ENCODE measurements around the gene RREB1.
A peak's percentile ranks its signal among the peaks of the same experiment; 100 is the strongest.
"Not testable (repeated sequence)": the region's sequence is repeated elsewhere in the genome, so short reads cannot be mapped to it uniquely, and the experiment has no call there.

RREB1 gene

DNA sequence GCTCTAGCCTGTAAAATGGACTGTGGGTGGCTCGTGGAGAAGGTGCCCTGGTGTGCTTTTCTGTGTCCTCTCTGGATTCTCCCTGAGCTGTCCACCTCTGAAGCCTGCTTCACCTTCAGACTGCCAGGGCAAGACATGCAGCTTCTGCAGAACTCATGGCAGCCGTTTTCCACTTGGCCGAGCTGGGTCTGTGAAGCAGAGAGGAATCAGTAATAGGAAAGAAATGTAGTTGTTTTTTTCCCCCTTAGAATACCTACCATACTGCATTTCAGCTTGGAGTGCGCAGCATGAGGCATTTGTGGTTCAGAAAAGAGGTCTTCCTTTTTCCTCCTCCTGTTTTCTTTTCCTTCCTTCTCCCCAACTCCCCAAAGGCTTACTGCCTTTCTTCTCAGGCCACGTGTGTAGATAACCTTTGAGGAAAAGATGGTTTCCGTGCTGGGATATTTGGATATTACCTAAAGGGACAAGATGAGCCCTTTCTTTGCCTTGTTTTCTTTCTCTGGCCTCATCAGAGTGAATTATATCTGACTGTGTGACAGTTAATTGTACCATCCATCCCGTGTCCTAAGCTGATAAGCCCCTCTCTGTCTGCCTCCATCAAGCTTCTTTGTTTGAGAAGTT lies 39.4 kb downstream of the RREB1 start:
- DNase-seq: no peak

DNA sequence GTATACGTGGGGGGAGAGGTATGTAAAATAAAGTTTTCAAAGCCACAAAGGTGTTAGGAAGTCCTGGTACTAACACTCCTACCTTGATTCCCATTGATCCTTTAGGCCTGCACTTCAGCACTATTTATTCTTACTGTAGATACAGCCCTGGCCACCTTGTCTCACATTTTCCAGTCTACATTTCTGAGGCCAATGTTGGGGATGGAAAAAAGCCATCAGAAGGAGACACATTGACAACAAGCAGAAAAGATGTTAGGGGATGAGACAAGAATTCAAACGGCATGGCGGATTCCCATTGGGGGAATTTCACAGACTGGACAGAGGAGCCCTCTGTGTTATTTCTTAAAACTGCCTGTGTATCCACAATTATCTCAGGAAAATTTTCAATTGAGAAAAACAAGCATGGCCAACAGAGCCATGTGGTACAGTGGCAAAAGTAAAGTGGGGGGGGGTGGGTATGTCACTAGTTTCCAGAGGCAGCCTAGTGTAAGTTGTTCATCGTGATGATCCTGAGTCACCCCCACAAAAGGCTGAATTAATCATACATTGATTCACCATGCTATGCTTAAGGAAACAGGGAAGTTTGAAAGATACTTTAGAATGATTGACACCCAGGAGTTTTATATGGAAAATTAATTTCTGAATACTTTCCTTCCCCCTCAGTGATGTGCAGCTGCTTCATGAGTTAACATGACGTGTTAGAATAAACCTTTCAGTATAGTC lies 40.5 kb downstream of the RREB1 start:
- DNase-seq: peak; percentile 79 to 90

DNA sequence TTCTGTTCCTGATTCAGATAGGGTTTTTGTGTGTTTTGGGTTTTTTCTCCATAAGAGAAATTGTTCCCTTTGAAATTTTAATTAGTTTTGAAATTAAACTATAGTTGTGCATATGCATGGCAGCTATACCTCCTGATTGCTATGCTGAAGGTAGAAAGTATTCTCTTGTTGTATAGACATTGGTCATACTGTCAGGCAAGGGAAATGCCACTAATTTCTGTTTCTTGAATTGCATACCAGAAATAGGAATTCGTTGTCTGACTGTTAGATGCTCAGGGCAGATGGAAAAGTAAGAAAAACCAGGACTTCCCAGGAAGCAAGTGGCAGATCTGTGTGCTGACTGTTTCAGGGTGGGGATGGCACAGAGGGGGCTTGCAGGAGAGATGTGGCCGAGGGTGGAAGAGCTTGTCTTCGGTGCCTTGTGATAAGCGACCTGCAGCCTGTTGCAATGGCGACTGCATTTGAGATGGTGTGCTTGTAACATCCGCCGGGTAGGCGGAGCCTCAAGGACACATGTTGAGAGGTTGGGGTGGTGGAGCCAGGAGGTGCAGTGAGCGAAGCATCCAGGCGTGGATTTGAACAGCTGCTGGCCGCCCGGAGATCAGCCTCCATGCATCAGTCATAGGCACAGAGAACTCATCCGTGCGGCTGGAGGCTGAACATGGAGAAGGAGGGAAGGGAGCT lies 42.8 kb downstream of the RREB1 start:
- no peak for DNase-seq

DNA sequence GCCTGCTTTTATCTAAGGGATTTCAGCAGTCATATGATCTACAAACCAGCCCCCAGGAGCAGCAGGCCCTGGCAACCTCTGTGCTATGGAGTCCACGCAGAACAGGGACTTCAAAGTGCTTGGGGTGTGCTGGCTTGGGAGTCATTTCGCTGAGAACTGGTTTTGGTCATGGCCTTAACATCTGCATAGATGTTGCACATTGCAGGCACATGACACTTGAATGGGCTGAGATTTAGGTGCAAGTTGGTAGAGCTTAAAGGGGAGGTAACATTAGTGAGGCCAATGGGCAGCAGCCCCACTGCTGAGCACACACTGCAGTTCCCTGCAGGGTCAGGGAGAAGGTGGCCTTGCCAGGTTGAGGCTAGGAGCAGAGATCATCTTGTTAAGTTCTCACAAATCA lies 43.6 kb downstream of the RREB1 start:
- no peak for DNase-seq

DNA sequence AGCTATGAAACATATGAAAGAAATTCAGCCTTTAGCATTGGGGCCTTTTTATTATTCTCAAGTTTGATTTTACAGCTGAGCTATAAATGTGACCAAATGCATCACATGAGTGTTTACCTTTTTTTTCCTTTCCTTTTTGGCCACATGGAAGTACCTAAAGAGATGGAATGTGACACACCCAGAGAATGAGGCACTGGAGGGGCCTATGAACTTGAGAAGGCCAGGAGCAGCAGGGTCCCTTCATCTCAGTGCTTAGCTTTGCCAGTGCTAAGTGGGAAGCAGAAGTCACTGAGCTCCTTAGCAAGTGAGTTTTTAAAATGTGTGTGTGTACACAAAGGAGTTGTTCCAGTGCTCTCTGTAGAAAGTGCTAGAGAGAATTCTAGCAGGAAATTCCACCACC lies 44.7 kb downstream of the RREB1 start:
- no peak for DNase-seq

DNA sequence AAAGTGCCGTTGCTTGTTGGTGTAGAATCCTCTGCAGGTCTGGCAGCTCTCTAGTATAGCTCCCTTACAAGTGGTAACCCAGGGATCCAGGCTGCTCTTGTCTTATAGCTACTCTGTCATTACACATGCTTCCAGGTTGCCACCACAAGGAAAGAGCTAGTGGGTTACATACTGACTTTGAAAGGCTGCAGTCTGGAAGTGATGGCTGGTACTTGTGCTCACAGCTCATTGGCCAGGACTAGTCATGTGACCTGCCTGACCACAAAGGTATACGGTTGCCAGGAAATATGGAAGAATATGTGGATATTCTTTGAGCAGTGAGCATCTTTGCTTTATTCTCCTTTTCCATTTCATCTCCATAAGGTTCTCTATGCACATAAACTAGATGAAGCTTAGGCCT lies 46.0 kb downstream of the RREB1 start:
- no peak for DNase-seq

DNA sequence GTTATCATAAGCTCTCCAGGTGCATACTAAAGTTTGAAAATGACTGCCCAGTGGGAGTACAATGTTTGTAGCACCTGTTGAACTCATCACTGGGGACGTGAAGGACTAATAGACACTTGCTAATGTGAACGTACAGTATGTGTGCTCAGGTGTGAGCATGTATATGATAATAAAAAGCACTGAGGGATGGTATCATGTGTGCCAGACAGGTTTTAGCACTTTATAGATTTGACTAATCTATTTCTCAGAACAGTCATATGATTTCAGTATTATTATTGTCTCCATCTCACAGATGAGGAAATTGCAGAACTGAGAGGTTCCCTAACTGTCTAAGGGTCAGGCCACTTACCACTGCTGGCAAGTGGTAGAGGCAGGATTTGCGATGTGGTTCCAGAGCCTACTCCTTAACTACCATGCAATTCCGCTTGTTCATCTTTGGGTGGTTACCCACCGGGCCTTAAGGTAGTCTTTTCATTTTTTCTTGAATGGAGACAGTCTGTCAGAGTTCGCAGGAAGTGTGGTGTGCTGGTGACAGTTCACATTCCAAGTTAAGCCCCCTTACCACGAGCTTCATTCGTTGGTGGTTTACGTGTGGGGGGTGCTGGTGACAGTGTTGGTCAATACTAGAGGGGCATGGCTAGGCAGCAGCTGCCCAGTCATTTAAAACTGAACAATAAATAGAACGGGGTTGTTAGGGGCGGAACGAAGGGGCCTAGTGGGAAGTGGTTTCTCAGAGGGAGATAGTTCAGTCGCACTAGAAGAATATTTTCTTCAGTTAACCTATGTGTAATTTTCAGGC lies 46.8 kb downstream of the RREB1 start:
- DNase-seq: peak; percentile 66 to 76

DNA sequence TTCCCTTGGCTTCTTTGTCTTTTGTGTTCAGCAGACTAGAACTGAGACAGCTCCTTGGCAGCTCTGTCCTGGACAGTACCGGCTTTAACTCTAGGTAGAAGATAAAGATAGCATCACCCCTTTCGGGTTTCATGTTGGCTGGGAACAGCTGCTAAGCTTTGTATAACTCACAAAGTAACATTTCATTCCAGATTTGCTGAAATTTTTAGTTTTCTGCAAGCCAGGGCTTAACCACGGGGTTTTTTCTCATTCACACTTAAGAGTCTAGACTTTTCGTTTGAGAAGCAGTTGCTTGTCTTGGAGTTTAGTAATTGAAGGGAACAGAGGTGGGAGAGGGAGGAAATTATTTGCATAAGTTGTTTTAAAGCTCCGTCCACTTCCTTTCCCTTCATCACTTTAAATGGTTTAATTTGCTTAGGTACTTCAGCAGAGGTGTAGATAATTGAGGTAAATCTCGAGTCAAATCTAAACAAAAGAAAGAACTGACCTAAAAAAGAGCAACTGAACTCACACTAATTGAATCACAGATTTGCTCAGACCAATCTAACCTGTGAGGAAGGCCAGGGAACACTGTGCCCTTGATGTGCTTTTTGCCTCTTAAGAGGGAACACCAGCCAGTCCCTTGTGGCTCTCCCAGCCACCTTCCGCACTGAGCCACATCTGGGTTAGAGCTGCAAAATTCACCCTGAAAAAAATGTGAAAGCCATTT lies 48.3 kb downstream of the RREB1 start:
- DNase-seq: peak in 1 of 2 donors; percentile 49

DNA sequence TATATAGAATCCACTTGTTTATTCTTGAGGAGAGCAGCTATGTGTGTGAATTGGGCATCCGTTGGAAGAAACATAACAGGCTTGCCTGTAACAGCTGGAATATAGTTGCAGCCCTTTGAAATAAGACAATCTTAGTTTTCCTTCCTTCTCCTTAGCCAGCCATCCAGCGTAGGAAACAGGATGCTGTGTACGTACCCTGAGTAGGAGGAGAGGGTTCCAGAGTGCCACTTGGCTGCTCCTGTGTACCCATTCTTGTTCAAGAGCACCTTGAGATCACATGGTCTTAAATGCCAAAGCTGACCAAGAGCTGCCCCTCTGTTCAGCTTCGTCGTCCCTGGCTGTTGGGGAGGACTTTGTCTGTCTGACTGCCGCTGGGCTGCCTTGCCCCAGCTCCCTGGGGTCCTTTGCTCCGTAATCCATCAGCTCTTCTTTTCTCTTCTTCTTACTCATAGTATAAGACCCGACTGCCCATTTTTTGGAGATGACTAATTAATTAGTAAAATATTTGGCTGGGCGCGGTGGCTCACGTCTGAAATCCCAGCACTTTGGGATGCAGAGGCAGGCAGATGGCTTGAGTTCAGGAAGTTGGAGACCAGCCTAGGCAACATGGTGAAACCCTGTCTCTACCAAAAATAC lies 49.0 kb downstream of the RREB1 start:
- DNase-seq: no peak

DNA sequence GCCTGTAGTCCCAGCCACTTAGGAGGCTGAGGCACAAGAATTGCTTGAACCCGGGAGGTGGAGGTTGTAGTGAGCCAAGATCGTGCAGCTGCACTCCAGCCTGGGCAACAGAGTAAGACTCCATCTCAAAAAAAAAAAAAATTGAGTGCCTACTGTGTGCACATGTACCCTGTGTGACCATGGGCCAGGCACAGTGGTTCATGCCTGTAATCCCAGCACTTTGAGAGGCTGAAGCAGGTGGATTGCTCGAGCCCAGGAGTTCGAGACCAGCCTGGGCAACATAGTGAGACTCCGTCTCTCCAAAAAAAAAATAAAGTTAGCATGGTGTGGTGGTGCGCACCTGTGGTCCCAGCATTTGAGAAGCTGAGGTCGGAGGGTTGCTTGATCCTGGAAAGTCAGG lies 49.5 kb downstream of the RREB1 start:
- DNase-seq: not testable (repeated sequence)

DNA sequence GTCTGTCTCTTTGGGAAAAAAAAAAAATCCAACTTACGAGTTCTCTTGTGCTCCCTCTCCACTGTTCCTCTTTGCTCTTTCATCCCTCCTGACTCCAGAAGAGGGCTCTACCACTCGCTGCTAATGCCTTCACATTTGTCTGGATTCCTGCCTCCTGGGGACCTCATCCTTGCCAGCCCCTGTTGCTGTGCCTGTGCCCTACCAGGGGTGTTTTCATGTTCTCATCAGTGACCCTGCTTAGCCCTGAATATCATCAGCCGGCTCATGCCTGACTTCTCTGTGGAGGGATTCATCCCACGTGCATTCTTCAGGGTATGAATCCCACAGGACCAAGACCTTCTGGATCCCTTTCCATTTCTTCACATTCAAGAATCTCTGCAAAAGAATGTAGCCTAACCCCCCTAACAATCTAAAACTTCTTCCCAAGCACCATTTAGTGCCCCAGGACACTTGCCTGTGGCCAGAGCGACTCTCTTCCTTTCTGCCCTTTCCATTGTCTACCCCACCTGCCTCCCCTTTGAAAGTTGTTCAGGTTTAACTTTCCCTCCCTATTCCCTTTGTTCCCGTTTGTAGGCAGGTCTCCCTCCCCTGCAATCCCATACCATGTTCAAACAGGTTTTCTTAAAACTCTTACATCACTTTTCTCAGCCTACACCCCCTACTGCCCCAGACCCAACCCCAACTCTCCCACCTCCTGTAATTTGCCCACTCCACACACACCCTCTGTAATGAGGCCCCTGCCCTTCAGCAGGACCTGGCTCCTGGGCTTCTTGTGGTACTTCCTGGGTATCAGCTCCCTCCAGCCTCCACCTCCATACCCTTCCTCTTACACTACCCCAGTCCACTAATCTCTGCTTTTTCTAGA lies 50.2 kb downstream of the RREB1 start:
- no peak for DNase-seq

DNA sequence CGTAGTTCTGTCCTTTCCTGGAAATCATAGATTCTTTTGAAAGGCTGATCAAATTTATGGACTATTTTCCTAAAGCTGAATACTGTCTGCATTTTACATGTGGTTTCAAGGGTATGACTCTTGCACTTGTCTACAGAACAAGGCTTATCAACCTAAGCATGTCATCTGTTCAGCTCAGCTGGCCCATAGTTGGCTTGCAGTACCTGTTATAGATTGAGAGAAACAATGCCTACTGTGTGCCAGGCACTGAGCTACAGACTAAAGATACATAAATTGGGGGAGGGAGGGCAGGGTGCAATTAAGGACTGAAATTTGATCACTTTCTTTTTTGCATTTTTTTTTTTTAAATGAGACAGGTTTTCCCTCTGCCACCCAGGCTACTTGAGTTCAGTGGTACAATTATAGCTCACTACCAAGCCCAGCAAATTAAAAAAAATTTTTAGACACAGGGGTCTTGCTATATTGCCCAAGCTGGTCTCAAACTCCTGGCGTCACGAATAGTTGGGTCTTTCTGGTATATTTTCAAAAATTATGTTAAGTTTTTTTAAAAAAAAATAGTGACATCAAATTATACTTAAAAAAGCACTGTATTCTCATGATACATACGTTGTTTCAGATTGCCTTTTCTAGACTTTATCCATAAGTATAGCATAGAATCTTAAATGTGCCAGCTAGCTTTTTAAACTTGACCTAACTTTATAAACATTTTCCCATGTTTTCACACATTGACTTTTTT lies 52.2 kb downstream of the RREB1 start:
- no peak for DNase-seq

DNA sequence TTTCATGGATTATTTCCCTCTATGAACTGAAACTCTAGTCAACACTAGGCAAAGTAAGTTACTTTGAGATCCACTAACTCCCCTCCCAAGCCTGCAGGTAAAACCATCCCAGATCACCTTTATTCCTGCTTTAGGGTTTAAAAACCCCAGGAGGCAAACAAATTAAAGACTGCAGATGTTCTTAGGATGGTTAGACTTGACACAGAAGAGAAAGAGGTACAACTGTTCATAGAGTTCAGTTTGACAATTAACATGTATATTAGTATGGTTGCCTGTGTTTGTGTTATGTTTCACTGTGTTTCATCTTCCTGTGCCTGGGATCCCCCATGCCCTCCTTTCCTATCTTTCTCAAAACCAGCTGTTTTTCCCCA lies 53.5 kb downstream of the RREB1 start:
- no peak for DNase-seq

DNA sequence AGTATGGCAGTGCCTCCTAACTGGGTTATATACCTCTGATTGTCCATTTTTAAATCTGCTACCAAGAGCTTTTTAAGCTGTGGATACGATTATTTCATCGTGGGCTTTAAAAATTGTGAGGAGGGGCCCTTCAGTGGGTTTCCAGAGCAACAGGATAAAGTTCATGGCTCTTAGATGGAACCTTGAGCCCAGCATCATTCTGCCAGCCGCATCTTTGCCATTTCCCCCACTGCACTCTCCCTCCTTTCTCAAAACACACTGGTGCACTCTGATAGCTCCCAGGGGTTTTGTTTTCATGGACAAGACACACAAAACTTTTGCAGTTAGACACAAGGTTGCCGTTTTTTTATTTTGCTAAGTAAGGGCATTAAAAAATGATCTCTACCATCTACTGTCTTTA lies 54.1 kb downstream of the RREB1 start:
- DNase-seq: no peak

DNA sequence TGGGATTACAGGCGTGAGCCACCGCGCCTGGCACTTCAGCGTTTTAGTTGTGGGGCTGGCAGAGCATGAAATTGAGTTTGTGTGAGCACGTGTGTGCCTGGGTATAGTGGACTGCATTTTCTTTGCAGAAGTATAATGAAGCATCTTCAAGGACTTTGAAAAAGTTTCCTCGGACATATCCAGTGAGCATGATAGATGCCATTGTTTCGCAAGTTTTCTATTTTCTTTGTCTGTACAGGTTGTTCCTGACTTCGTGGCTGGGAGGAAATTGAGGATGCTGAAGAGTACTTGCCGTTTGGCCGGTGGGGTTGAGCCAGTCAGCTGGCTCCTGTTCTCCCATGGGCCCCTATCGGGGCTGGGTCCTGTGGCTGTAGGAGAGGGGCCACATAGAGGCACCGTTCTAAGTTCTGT lies 55.9 kb downstream of the RREB1 start:
- DNase-seq: no peak

DNA sequence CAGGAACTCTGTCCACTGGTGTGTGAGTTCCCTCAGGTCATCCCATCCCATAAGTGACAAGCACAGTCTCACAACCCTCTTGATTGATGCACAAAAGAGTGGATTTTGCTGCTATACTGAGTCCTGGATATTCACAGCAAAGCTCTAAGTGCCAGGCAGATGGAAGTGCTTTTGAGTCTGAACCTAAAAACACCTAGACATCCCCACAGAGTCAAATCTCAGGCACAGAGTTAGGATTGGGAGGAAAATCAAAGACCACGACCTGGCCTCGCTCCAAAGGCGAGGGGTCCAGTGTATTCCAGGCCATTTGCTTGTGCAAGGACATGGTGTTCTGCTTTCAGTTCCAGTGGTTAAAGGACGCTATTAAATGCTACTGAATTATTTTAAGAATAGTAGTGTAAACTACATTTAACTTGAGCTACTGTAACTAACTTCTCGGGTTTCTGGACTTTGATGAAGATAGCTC lies 56.8 kb downstream of the RREB1 start:
- DNase-seq: no peak

DNA sequence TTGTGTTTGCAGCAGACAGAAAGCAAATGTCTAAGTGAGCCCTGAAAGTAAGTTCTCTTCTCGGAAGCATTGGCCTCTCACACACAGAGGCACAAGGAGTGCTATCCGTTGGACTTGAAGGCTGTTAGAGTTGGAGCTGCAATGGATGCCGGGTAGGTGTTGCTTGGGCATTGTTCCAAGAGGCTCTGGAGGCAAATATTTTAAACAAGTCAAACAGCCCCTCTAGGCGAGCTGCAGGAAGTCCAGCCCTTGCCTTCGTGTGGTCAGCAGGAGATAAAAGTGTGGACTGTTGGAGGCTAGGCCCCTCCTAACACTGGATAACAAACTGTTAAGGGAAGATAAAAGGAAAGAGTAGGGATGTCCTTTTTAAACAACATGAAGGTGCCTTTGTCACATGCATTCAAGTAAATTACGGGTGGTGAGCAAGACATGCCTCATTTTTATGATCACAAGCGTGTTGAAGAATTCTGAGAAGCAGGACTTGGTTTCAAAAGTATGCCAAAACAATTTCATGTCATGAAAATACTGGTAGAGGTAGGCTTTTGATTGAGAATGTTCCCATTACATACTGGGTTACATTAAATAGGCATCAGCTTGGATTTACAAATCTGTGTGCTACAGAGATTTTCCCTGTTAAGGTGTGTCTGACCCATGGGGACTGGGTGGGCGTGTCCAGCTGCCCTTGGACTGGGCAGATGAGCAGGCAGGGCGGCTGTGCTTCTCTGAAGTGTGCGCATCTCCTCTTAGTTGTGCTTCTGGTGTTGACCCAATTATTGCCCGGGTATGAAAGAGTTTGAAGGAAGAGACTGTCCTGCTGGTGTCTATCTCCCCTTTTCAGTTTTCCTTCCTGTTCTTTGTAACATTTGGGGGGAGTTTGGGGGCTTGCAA lies 57.5 kb downstream of the RREB1 start:
- DNase-seq: no peak

DNA sequence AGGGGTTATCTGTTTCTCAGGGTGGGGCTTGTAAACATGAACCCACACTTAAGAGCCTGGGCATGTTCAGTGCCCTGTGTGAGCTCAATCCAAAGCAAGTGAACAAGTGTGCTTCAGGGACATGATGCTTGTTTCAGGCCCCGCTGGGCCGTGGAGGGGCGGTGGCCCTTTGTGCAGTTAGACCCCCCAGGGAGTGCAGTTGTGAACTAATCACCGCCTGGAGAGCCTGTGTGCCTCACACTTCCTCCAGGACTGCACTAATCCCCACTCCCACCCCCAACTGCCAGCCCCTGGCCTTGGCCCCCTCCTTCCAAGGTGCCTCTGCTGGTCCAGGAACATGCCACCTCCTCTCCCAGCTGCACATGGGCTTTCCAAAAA lies 58.1 kb downstream of the RREB1 start:
- no peak for DNase-seq
